Vagina (tissue), 2 donors: ENCODE results near the gene ESPN. TPM values are rescaled to one million over a fixed set of nuclear protein-coding genes. Genes with fewer than 3 reads are reported as not detected.

ENCODE experiments used
- DNase-seq, 2 donors: peaks; one replicate each; pipeline ENCODE4 v3.0.0-alpha.2; 2017; ENCODE audit errors: extremely low spot score in 2 of 2
- H3K27ac ChIP-seq: fragments of 200-600 bp; sonication (generic); one replicate; pipeline ENCODE4 v1.5.1; 2019
- H3K27me3 ChIP-seq: fragments of 200-600 bp; sonication (generic); one replicate; pipeline ENCODE4 v1.5.1; 2019
- H3K36me3 ChIP-seq, 2 donors: fragments of 200-600 bp; sonication (generic); one replicate each; pipeline ENCODE4 v1.5.1; 2017 to 2019
- H3K4me1 ChIP-seq: fragments of 200-600 bp; sonication (generic); one replicate; pipeline ENCODE4 v1.5.1; 2019
- H3K4me3 ChIP-seq, 2 donors: fragments of 200-600 bp; sonication (generic); 1 replicate in 1 of 2; 2 replicates in 1 of 2; pipeline ENCODE4 v1.5.1; 2016 to 2019
- H3K9me3 ChIP-seq: fragments of 200-600 bp; sonication (generic); one replicate; pipeline ENCODE4 v1.5.1; 2019
- POLR2A ChIP-seq, 2 donors: fragments of 450-650 bp; IDR thresholded peaks; one replicate each; pipeline ENCODE4 v1.6.1; 2017; ENCODE audit warnings: antibody characterized with exemption in 2 of 2, mild to moderate bottlenecking in 2 of 2, moderate library complexity in 2 of 2
- POLR2AphosphoS5 ChIP-seq, 2 donors: sonication (generic); formaldehyde crosslinking; IDR thresholded peaks; one replicate each; pipeline ENCODE4 v1.9.0; 2017; ENCODE audit warnings: antibody characterized with exemption in 2 of 2, mild to moderate bottlenecking in 2 of 2, low read depth in 1 of 2; ENCODE audit not compliant: insufficient read depth in 1 of 2
- intact Hi-C: fragments of 100-400 bp; cut with DNase I; formaldehyde crosslinking; loops from one replicate; pipeline ENCODE4 v1.15.1; 2023
- total RNA-seq: library from RNA; depleted of rRNA; stranded (reverse); fragments of >200 nt; gene quantifications from one replicate; pipeline ENCODE4 v1.2.3, GENCODE V29; 2016
- TF ChIP-seq, protein P1 (sequence below), 3 experiments: fragments of 450-650 bp in 2 of 3; fragments of 200-600 bp in 1 of 3; sonication (generic) in 1 of 3; IDR thresholded peaks; one replicate each; pipeline ENCODE4 v1.5.1; 2017 to 2019; ENCODE audit warnings: antibody characterized with exemption in 3 of 3, mild to moderate bottlenecking in 2 of 3, moderate library complexity in 2 of 3

Gene ESPN
- total RNA-seq, 1 donor from 2014 or later = 77.1 TPM

DNA sequence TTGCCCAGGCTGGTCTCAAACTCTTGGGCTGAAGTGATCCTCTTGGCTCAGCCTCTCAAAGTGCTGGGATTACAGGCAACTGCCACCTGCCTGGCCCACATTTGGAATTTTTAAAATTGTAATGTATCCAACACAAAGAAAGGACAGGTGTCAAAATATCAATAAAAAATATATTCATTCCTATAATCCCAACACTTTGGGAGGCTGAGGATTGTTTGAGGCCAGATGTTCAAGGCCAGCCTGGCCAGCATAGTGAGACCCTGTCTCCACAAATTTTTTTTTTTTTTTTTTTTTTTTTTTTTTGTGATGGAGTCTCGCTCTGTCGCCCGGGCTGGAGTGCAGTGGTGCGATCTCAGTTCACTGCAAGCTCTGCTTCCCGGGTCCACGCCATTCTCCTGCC lies 14.8 kb upstream of the ESPN start:
- H3K9me3 ChIP-seq = no peaks in the 10 kb centered on the region
- H3K4me3 ChIP-seq = no peak overlapping the region
- H3K27me3 ChIP-seq = no peaks in the 10 kb centered on the region
- TF ChIP-seq, protein P1, sequence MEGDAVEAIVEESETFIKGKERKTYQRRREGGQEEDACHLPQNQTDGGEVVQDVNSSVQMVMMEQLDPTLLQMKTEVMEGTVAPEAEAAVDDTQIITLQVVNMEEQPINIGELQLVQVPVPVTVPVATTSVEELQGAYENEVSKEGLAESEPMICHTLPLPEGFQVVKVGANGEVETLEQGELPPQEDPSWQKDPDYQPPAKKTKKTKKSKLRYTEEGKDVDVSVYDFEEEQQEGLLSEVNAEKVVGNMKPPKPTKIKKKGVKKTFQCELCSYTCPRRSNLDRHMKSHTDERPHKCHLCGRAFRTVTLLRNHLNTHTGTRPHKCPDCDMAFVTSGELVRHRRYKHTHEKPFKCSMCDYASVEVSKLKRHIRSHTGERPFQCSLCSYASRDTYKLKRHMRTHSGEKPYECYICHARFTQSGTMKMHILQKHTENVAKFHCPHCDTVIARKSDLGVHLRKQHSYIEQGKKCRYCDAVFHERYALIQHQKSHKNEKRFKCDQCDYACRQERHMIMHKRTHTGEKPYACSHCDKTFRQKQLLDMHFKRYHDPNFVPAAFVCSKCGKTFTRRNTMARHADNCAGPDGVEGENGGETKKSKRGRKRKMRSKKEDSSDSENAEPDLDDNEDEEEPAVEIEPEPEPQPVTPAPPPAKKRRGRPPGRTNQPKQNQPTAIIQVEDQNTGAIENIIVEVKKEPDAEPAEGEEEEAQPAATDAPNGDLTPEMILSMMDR (IDR thresholded peaks at IDR 0.05) = no peak
- DNase-seq = no peak
- no peaks in the 10 kb centered on the region for H3K36me3 ChIP-seq
- H3K4me1 ChIP-seq = no peaks in the 10 kb centered on the region
- no peak overlapping the region for H3K27ac ChIP-seq
- intact Hi-C loops = no loop called here

DNA sequence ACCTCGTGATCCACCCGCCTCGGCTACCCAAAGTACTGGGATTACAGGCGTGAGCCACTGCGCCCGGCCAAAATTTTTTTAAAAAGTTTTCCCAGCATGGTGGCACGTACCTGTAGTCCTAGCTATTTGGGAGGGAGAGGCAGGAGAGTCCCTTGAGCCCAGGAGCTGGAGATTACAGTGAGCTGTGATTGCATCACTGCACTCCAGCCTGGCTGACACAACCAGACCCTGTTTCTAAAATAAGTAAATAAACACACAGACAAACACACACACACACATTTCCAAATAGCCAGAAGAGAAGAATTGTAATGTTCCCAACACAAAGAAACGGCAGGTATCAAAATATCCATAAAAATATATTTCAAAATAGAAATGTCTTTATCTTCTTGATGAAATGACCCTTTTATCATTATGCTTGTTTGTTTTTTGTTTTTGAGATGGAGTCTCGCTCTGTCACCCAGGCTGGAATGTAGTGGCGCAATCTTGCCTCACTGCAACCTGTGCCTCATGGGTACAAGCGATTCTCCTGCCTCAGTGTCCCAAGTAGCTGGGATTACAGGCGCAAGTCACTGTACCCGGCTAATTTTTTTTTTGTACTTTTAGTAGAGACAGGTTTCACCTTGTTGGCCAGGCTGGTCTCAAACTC lies 14.2 kb upstream of the ESPN start:
- no peak overlapping the region for H3K27ac ChIP-seq
- TF ChIP-seq POLR2A (IDR thresholded peaks at IDR 0.05) (no peak), POLR2AphosphoS5 (IDR thresholded peaks at IDR 0.05; ENCODE audit: insufficient read depth in 1 of 2, low read depth in 1 of 2) (no peak)
- TF ChIP-seq, protein P1 (IDR thresholded peaks at IDR 0.05) = no peak
- no peaks in the 10 kb centered on the region for H3K9me3 ChIP-seq
- no peaks in the 10 kb centered on the region for H3K4me1 ChIP-seq
- no peak for DNase-seq
- no peaks in the 10 kb centered on the region for H3K36me3 ChIP-seq
- H3K27me3 ChIP-seq = no peaks in the 10 kb centered on the region
- no peak overlapping the region for H3K4me3 ChIP-seq
- intact Hi-C loops = no loop called here

- peaks cover under 1% of the 10 kb centered on the region for H3K4me1 ChIP-seq
- TF ChIP-seq, protein P1 (IDR thresholded peaks at IDR 0.05) = no peak
- TF ChIP-seq POLR2AphosphoS5 (IDR thresholded peaks at IDR 0.05; ENCODE audit: insufficient read depth in 1 of 2, low read depth in 1 of 2) (no peak), POLR2A (IDR thresholded peaks at IDR 0.05) (no peak)
- no peak overlapping the region for H3K27ac ChIP-seq
- DNase-seq = no peak
- H3K4me3 ChIP-seq = no peak overlapping the region
- H3K36me3 ChIP-seq = no peaks in the 10 kb centered on the region
- no peaks in the 10 kb centered on the region for H3K9me3 ChIP-seq
- H3K27me3 ChIP-seq = no peaks in the 10 kb centered on the region
- intact Hi-C loops = no loop called here
These were observed 11.7 kb upstream of the ESPN start for GRCh38 chr1:6412896-6413295.

DNA sequence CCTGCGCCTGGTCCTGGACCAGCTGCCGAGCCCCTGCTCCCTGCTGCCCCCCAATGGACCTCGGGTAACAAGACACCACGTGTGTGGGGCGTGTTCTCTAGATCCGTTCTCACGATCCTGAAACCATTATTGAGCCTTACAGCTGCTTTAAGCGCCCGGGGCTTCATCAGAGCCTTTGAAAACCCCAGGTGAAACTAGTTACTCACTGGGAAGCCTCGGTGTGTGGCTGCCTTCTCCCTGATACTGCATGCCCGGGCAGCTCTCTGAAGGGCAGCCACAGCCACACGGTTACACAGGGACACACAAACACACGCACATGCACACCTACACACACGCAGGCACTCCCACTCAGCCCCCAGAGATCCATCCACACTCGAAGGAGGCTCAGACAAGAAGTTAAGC lies 10.1 kb upstream of the ESPN start:
- no peak overlapping the region for H3K4me3 ChIP-seq
- TF ChIP-seq POLR2AphosphoS5 (IDR thresholded peaks at IDR 0.05; ENCODE audit: insufficient read depth in 1 of 2, low read depth in 1 of 2) (no peak), POLR2A (IDR thresholded peaks at IDR 0.05) (no peak)
- TF ChIP-seq, protein P1 (IDR thresholded peaks at IDR 0.05) = no peak
- no peaks in the 10 kb centered on the region for H3K9me3 ChIP-seq
- intact Hi-C loops = no loop called here
- DNase-seq = no peak
- H3K36me3 ChIP-seq = no peaks in the 10 kb centered on the region
- peaks cover 16% of the 10 kb centered on the region for H3K4me1 ChIP-seq
- no peak overlapping the region for H3K27ac ChIP-seq
- peaks cover 5% of the 10 kb centered on the region for H3K27me3 ChIP-seq

GRCh38 chr1:6414881-6415626 lies 9.5 kb upstream of the ESPN start:
- Histone ChIP-seq H3K27ac (no peak overlapping the region), H3K4me1 (peaks cover 22% of the 10 kb centered on the region), H3K36me3 (no peaks in the 10 kb centered on the region), H3K4me3 (no peak overlapping the region), H3K9me3 (no peaks in the 10 kb centered on the region), H3K27me3 (peaks cover 6% of the 10 kb centered on the region)
- intact Hi-C loops = no loop called here
- no peak for DNase-seq
- TF ChIP-seq POLR2A (IDR thresholded peaks at IDR 0.05) (no peak), POLR2AphosphoS5 (IDR thresholded peaks at IDR 0.05; ENCODE audit: insufficient read depth in 1 of 2, low read depth in 1 of 2) (no peak)
- TF ChIP-seq, protein P1 (IDR thresholded peaks at IDR 0.05) = no peak
